Gastroesophageal sphincter (tissue), 3 donors: Measurements from ENCODE around the gene ESD.
"Not testable (repeated sequence)": the region's sequence is repeated elsewhere in the genome, so short reads cannot be mapped to it uniquely, and the experiment has no call there.

Source experiments
- EP300 ChIP-seq: sonication (generic); formaldehyde crosslinking; IDR thresholded peaks from one replicate; pipeline ENCODE4 v1.6.1; 2017; ENCODE audit warnings: antibody characterized with exemption, mild to moderate bottlenecking
- TF ChIP-seq, protein P1 (sequence below), 4 experiments: fragments of 200-600 bp in 2 of 4; fragments of 450-650 bp in 2 of 4; sonication (generic) in 1 of 4; IDR thresholded peaks; one replicate each; pipeline ENCODE4 v1.5.1; 2017 to 2019; ENCODE audit warnings: antibody characterized with exemption in 4 of 4, mild to moderate bottlenecking in 2 of 4, moderate library complexity in 2 of 4

DNA sequence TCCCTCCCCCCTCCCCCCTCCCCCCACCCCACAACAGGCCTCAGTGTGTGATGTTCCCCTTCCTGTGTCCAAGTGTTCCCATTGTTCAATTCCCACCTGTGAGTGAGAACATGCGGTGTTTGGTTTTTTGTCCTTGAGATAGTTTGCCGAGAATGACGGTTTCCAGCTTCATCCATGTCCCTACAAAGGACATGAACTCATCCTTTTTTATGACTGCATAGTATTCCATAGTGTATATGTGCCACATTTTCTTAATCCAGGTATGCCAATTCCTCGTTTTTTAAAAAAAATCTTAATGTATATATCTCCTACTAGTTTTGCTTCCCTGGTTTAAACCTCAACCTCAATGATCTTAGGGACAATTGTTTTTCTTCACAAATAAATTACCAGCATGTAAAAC is 27.0 kb downstream of the ESD start:
- not testable (repeated sequence) for TF ChIP-seq EP300
- TF ChIP-seq, protein P1, sequence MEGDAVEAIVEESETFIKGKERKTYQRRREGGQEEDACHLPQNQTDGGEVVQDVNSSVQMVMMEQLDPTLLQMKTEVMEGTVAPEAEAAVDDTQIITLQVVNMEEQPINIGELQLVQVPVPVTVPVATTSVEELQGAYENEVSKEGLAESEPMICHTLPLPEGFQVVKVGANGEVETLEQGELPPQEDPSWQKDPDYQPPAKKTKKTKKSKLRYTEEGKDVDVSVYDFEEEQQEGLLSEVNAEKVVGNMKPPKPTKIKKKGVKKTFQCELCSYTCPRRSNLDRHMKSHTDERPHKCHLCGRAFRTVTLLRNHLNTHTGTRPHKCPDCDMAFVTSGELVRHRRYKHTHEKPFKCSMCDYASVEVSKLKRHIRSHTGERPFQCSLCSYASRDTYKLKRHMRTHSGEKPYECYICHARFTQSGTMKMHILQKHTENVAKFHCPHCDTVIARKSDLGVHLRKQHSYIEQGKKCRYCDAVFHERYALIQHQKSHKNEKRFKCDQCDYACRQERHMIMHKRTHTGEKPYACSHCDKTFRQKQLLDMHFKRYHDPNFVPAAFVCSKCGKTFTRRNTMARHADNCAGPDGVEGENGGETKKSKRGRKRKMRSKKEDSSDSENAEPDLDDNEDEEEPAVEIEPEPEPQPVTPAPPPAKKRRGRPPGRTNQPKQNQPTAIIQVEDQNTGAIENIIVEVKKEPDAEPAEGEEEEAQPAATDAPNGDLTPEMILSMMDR (IDR thresholded peaks at IDR 0.05), result not testable (repeated sequence)
